HepG2 (cell line): ENCODE results near the gene HIF1AN. TPM values are rescaled to one million over a fixed set of nuclear protein-coding genes. Genes with fewer than 3 reads are reported as not detected.

ENCODE experiments used
- ADNP ChIP-seq: sonication (generic); formaldehyde crosslinking; IDR thresholded peaks from 2 replicates; pipeline ENCODE4 v1.4.0; 2020; ENCODE audit warnings: missing genetic modification reagents
- AKNA ChIP-seq: sonication (generic); formaldehyde crosslinking; IDR thresholded peaks from 2 replicates; pipeline ENCODE4 v1.4.0; 2020; ENCODE audit warnings: missing genetic modification reagents, borderline replicate concordance
- ARID2 ChIP-seq: sonication (generic); formaldehyde crosslinking; IDR thresholded peaks from 2 replicates; pipeline ENCODE4 v1.8.1; 2022; ENCODE audit warnings: mild to moderate bottlenecking, missing genetic modification reagents, borderline replicate concordance
- BCL6 ChIP-seq: IDR thresholded peaks from 2 replicates; pipeline ENCODE4 v1.6.1; 2016; ENCODE audit warnings: missing genetic modification reagents, missing compliant biosample characterization
- MAF1 ChIP-seq: sonication (generic); formaldehyde crosslinking; IDR thresholded peaks from 2 replicates; pipeline ENCODE4 v1.5.0; 2020; ENCODE audit warnings: missing genetic modification reagents, borderline replicate concordance
- MED13 ChIP-seq: sonication (generic); formaldehyde crosslinking; IDR thresholded peaks from 2 replicates; pipeline ENCODE4 v1.5.0; 2020; ENCODE audit warnings: missing genetic modification reagents
- NFE2L1 ChIP-seq: sonication (generic); formaldehyde crosslinking; IDR thresholded peaks from 2 replicates; pipeline ENCODE4 v1.4.0; 2020; ENCODE audit warnings: missing genetic modification reagents, mild to moderate bottlenecking, borderline replicate concordance
- NFKB2 ChIP-seq: sonication (generic); formaldehyde crosslinking; IDR thresholded peaks from 2 replicates; pipeline ENCODE4 v1.4.0; 2020; ENCODE audit warnings: missing genetic modification reagents, borderline replicate concordance
- NR2F1 ChIP-seq, 2 experiments: fragments of 450-650 bp in 1 of 2; formaldehyde crosslinking in 1 of 2; IDR thresholded peaks; 2 replicates each; pipeline versions ENCODE4 v1.5.0 to v1.6.1; 2016 to 2020; ENCODE audit warnings: mild to moderate bottlenecking in 1 of 2, missing compliant biosample characterization in 1 of 2, missing genetic modification reagents in 1 of 2, moderate library complexity in 1 of 2
- SNAPC2 ChIP-seq: sonication (generic); formaldehyde crosslinking; IDR thresholded peaks from 2 replicates; pipeline ENCODE4 v1.8.1; 2022; ENCODE audit warnings: mild to moderate bottlenecking, missing genetic modification reagents
- SOX6 ChIP-seq, 2 experiments: fragments of 450-650 bp in 1 of 2; sonication (generic) in 1 of 2; formaldehyde crosslinking in 1 of 2; IDR thresholded peaks; 2 replicates each; pipeline versions ENCODE4 v1.4.0 to v1.6.1; 2017 to 2020; ENCODE audit warnings: antibody characterized with exemption in 1 of 2, mild to moderate bottlenecking in 1 of 2, missing genetic modification reagents in 1 of 2
- U2AF1 ChIP-seq: fragments of 200-400 bp; formaldehyde crosslinking; optimal IDR thresholded peaks from 2 replicates; pipeline ENCODE3; 2017; ENCODE audit warnings: mild to moderate bottlenecking, low read depth, low read length
- ZNF383 ChIP-seq: sonication (generic); formaldehyde crosslinking; IDR thresholded peaks from 2 replicates; pipeline ENCODE4 v1.4.0; 2020; ENCODE audit warnings: missing genetic modification reagents, mild to moderate bottlenecking, borderline replicate concordance
- ZNF503 ChIP-seq: sonication (generic); formaldehyde crosslinking; IDR thresholded peaks from 2 replicates; pipeline ENCODE4 v1.4.0; 2020; ENCODE audit warnings: missing genetic modification reagents
- ZNF570 ChIP-seq: sonication (generic); formaldehyde crosslinking; IDR thresholded peaks from 2 replicates; pipeline ENCODE4 v1.4.0; 2020; ENCODE audit warnings: mild to moderate bottlenecking, missing genetic modification reagents, borderline replicate concordance
- polyA plus RNA-seq, 8 experiments: library from polyadenylated mRNA; depleted of rRNA in 3 of 8; stranded (reverse) in 7 of 8; unstranded in 1 of 8; fragments of >200 nt; fragmentation: Illumina TruSeq in 4 of 8; extraction: Trizol in 4 of 8; gene quantifications; 2 replicates each; pipeline versions ENCODE4 v1.2.1 to v1.2.3, GENCODE V29; 2011 to 2016; ENCODE audit warnings: low read depth in 4 of 8, missing spikeins in 1 of 8, mixed read lengths in 1 of 8; ENCODE audit not compliant: insufficient read depth in 1 of 8
- total RNA-seq, 5 experiments: library from RNA; depleted of rRNA; stranded (reverse); fragments of >200 nt; fragmentation: Illumina TruSeq; extraction: Trizol; gene quantifications; 2 replicates each; pipeline ENCODE4 v1.2.3, GENCODE V29; 2016; ENCODE audit warnings: low read depth in 1 of 5
- TF ChIP-seq, protein P1 (sequence below): sonication (generic); formaldehyde crosslinking; IDR thresholded peaks from 2 replicates; pipeline ENCODE4 v1.8.1; 2023; ENCODE audit warnings: mild to moderate bottlenecking, missing genetic modification reagents
- TF ChIP-seq, protein P2 (sequence below): sonication (generic); formaldehyde crosslinking; IDR thresholded peaks from 2 replicates; pipeline ENCODE4 v1.4.0; 2020; ENCODE audit warnings: missing genetic modification reagents, mild to moderate bottlenecking, borderline replicate concordance

The HIF1AN gene
- total and polyA plus RNA-seq, 2 of the 13 experiments (the other 11 are each of a cell fraction or from before 2014, with no cell fraction given): 8.6 to 10.7 TPM

DNA sequence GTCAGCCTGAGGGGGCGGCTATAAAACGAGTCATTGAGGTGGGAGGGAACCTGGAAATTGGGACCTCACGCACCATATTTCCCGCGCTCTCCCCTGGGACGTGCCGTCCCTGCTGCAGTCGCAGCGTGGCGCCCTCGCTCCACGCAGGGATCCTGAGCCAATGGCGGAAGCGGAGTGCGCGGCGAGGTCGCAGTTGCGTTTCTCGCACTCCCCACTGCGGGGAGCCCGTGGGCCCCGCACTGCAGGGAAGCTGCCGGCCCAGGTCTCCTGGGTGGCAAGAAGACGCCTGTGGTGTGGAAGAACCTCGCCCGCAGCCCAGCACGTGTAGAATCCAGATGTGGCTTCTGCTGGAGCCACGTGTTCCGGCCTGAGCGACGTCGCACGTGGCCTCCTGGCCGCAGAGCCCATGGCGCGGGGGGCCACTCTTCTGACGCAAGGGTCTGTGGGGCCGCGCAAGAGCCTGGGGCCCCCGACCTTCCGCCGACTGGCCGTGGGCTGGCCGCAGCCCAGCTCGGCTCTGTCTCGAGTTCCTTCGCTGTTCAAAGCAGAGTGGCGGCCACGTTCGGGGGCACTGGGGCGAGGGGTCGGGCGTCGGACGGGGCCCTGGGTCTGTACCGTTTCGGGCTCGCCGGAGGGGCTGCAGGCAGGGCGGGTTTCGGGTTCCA is 26.4 kb downstream of the HIF1AN start (continued):
- TF ChIP-seq U2AF1: no peak
- TF ChIP-seq ZNF503 (CRISPR knock-in tag): no peak
- TF ChIP-seq ZNF383 (CRISPR knock-in tag): no peak
- TF ChIP-seq NFE2L1 (CRISPR knock-in tag): no peak
- TF ChIP-seq ARID2: no peak
- TF ChIP-seq ADNP (CRISPR knock-in tag): no peak
- TF ChIP-seq, protein P1, sequence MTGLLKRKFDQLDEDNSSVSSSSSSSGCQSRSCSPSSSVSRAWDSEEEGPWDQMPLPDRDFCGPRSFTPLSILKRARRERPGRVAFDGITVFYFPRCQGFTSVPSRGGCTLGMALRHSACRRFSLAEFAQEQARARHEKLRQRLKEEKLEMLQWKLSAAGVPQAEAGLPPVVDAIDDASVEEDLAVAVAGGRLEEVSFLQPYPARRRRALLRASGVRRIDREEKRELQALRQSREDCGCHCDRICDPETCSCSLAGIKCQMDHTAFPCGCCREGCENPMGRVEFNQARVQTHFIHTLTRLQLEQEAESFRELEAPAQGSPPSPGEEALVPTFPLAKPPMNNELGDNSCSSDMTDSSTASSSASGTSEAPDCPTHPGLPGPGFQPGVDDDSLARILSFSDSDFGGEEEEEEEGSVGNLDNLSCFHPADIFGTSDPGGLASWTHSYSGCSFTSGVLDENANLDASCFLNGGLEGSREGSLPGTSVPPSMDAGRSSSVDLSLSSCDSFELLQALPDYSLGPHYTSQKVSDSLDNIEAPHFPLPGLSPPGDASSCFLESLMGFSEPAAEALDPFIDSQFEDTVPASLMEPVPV (CRISPR knock-in tag): no peak
- no peak for TF ChIP-seq AKNA (CRISPR knock-in tag)
- no peak for TF ChIP-seq ZNF570 (CRISPR knock-in tag)
- no peak for TF ChIP-seq MED13 (CRISPR knock-in tag)
- no peak for TF ChIP-seq BCL6 (CRISPR knock-in tag)
- no peak for TF ChIP-seq NR2F1 (CRISPR knock-in tag; IDR thresholded peaks at IDR 0.05)
- TF ChIP-seq NFKB2 (CRISPR knock-in tag): no peak
- TF ChIP-seq, protein P2, sequence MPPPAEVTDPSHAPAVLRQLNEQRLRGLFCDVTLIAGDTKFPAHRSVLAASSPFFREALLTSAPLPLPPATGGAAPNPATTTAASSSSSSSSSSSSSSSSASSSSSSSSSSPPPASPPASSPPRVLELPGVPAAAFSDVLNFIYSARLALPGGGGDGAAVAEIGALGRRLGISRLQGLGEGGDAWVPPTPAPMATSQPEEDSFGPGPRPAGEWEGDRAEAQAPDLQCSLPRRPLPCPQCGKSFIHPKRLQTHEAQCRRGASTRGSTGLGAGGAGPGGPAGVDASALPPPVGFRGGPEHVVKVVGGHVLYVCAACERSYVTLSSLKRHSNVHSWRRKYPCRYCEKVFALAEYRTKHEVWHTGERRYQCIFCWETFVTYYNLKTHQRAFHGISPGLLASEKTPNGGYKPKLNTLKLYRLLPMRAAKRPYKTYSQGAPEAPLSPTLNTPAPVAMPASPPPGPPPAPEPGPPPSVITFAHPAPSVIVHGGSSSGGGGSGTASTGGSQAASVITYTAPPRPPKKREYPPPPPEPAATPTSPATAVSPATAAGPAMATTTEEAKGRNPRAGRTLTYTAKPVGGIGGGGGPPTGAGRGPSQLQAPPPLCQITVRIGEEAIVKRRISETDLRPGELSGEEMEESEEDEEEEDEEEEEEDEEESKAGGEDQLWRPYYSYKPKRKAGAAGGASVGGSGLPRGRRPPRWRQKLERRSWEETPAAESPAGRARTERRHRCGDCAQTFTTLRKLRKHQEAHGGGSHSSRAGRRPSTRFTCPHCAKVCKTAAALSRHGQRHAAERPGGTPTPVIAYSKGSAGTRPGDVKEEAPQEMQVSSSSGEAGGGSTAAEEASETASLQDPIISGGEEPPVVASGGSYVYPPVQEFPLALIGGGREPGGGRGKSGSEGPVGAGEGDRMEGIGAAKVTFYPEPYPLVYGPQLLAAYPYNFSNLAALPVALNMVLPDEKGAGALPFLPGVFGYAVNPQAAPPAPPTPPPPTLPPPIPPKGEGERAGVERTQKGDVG: 0 out of 2 replicates have a peak, but pooled peaks have one; percentile 58
- TF ChIP-seq SOX6 (IDR thresholded peaks at IDR 0.05): no peak
- no peak for TF ChIP-seq SOX6 (CRISPR knock-in tag; IDR thresholded peaks at IDR 0.05)
- TF ChIP-seq MAF1 (CRISPR knock-in tag): no peak
- TF ChIP-seq SNAPC2 (CRISPR knock-in tag): no peak
